DMS114 treated with DMSO at 0.1 percent for 48 hours (cell line): ENCODE measurements around the gene DIAPH3.

Source experiments
- DNase-seq: peaks from one replicate; lab custom pipeline; 2025; ENCODE audit not compliant: unreplicated experiment; lab: John Stamatoyannopoulos, UW

The DIAPH3 gene

GRCh38 chr13:59738921-59739320, 424.8 kb downstream of the DIAPH3 start:
- DNase-seq, result no peak

- DNase-seq, result no peak
Observed at GRCh38 chr13:59734393-59734792, 429.3 kb downstream of the DIAPH3 start.

GRCh38 chr13:59733744-59734143, 430.0 kb downstream of the DIAPH3 start:
- no peak for DNase-seq

- no peak for DNase-seq
Observed at GRCh38 chr13:59730026-59730425, 433.7 kb downstream of the DIAPH3 start.

GRCh38 chr13:59728896-59729545, 434.7 kb downstream of the DIAPH3 start:
- no peak for DNase-seq

- no peak for DNase-seq
Observed at GRCh38 chr13:59721926-59722910, 441.5 kb downstream of the DIAPH3 start.

- DNase-seq, result no peak
Observed at GRCh38 chr13:59715611-59716010, 448.1 kb downstream of the DIAPH3 start.

- no peak for DNase-seq
Observed at GRCh38 chr13:59710996-59711701, 452.6 kb downstream of the DIAPH3 start.

GRCh38 chr13:59710416-59710815, 453.3 kb downstream of the DIAPH3 start:
- no peak for DNase-seq

- DNase-seq, result no peak
Observed at GRCh38 chr13:59706101-59706976, 457.4 kb downstream of the DIAPH3 start.

- DNase-seq, result no peak
Observed at GRCh38 chr13:59702269-59702668, 461.5 kb downstream of the DIAPH3 start.

- no peak for DNase-seq
Observed at GRCh38 chr13:59701261-59701660, 462.5 kb downstream of the DIAPH3 start.

GRCh38 chr13:59700281-59700680, 463.4 kb downstream of the DIAPH3 start:
- DNase-seq, result no peak

- DNase-seq, result no peak
Observed at GRCh38 chr13:59696271-59696670, 467.5 kb downstream of the DIAPH3 start.

- DNase-seq, result no peak
Observed at GRCh38 chr13:59691501-59692066, 472.1 kb downstream of the DIAPH3 start.

GRCh38 chr13:59690857-59691500, 472.7 kb downstream of the DIAPH3 start:
- DNase-seq, result no peak

GRCh38 chr13:59689057-59689456, 474.7 kb downstream of the DIAPH3 start:
- DNase-seq, result no peak

GRCh38 chr13:59686798-59687394, 476.8 kb downstream of the DIAPH3 start:
- no peak for DNase-seq

- DNase-seq, result no peak
Observed at GRCh38 chr13:59684105-59684504, 479.6 kb downstream of the DIAPH3 start.
